GM12865 (cell line): ENCODE results near the gene TBXAS1.
"Not testable (repeated sequence)": the region's sequence is repeated elsewhere in the genome, so short reads cannot be mapped to it uniquely, and the experiment has no call there.

ENCODE experiments used
- DNase-seq: peaks from one replicate; pipeline ENCODE4 v3.0.0; 2010; ENCODE audit warnings: low read depth
- H3K4me3 ChIP-seq: 2 replicates; pipeline ENCODE4 v1.5.1; 2011; ENCODE audit warnings: mild to moderate bottlenecking, low read depth, low read length, control low read depth
- CTCF ChIP-seq: IDR thresholded peaks from 2 replicates; pipeline ENCODE4 v1.5.1; 2011; ENCODE audit warnings: low read length, control low read depth, low read depth, inconsistent platforms; ENCODE audit not compliant: insufficient read depth; ENCODE audit errors: missing control alignments

TBXAS1 gene

GRCh38 chr7:139899328-139899955, 70.4 kb downstream of the TBXAS1 start:
- H3K4me3 ChIP-seq: no peak overlapping the region
- TF ChIP-seq CTCF: no peak
- DNase-seq: no peak

DNA sequence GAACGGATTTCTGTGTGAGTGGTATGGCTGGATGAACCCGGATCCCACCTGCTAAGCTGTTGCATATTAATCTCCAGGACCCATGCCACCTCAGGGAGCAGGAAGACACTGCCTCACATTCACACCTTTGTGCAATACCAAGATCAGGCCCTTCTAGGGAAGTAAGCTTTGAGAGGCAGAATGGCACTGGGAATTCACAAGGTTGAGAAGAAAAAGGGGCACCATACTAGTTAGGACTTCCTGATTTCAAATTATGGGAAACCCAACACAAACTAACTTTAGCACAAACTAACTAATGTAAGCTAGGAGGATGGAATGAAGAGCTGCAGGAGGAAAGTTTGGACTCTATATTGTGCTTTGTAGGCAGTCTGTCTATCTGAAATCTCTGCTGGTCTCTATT, 71.3 kb downstream of the TBXAS1 start:
- DNase-seq: no peak
- no peak overlapping the region for H3K4me3 ChIP-seq
- TF ChIP-seq CTCF: no peak

- H3K4me3 ChIP-seq: no peak overlapping the region
- DNase-seq: peak; percentile 30
- TF ChIP-seq CTCF: no peak
Observed at GRCh38 chr7:139901056-139901795, 72.2 kb downstream of the TBXAS1 start.

GRCh38 chr7:139901901-139902300, 72.8 kb downstream of the TBXAS1 start:
- no peak overlapping the region for H3K4me3 ChIP-seq
- TF ChIP-seq CTCF: no peak
- DNase-seq: no peak

DNA sequence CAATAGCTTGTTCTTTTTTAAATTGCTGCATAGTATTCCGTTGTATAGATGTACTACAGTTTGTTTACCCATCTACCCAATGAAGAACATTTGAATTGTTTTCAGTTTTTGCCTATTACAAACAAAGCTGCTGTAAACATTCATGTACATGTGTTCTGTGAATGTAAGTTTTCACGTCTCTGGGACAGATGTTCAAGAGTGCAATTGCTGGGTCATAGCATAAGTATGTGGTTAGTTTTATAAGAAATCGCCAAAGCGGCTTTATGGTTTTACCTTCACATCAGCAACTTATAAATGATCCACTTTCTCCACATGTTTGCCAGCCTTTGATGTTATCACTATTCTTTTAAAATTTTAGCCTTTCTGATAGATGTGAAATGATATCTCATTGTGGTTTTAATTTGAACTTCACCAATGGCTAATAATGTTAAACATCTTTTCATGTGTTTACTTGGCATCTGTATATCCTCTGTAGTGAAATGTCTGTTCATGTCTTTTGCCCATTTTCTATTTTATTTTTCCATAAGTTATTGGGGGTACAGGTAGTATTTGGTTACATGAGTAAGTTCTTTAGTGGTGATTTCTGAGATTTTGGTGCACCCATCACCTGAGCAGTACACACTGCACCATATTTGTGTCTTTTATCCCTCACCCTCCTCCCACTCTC, 73.5 kb downstream of the TBXAS1 start:
- TF ChIP-seq CTCF: no peak
- no peak overlapping the region for H3K4me3 ChIP-seq
- no peak for DNase-seq

DNA sequence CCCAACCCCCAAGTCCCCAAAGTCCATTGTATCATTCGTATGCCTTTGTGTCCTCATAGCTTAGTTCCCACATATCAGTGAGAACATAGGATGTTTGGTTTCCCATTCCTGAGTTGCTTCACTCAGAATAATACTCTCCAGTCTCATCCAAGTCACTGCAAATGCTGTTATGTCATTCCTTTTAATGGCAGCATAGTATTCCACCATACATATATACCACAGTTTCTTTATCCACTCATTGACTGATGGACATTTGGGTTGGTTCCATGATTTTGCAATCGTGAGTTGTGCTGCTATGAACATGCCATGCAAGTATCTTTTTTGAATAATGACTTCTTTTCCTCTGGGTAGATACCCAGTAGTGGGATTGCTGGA, 74.0 kb downstream of the TBXAS1 start:
- not testable (repeated sequence) for DNase-seq, H3K4me3 ChIP-seq

GRCh38 chr7:139906879-139907278, 77.8 kb downstream of the TBXAS1 start:
- no peak overlapping the region for H3K4me3 ChIP-seq
- DNase-seq: no peak
- TF ChIP-seq CTCF: no peak
